ENCODE measurements around the gene C17orf107. TPM values are rescaled to one million over a fixed set of nuclear protein-coding genes. Genes with fewer than 3 reads are reported as not detected.

Gene C17orf107
- total and polyA plus RNA-seq, 2 of the 13 experiments (the other 11 are each of a cell fraction or from before 2014, with no cell fraction given) = 0.20 to 0.59 TPM

DNA sequence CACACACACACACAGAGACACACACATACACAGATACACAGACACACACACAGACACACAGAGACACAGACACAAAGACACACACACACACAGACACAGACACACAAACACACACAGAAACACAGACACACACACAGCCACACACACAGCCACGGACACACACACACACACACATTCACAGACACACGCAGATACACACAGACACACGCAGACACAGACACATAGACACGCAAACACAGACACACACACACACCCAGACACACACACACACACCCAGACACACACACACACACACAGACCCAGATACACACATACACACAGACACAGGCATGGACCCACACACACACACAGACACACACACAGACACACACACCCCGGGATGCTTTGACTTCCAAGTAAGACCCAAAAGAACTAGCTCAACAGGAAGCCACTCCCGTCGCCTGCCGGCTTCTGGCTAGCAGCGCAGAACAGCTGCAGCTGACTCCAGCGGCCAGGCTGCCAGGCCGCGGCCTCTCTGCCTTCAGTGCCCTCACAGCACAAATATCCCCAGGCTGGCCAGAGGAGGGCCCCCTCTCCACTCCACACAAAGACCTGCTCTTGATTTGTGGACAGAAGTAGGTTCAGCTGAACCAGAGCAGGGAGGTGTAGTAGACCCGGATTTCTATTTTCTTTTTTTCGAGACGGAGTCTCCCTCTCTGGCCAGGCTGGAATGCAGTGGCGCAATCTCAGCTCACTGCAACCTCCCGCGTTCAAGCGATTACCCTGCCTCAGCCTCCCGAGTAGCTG, 9.6 kb downstream of the C17orf107 start (continued):
- no peak for TF ChIP-seq ZNF878 (CRISPR knock-in tag; IDR thresholded peaks at IDR 0.05)
- TF ChIP-seq, protein P1, sequence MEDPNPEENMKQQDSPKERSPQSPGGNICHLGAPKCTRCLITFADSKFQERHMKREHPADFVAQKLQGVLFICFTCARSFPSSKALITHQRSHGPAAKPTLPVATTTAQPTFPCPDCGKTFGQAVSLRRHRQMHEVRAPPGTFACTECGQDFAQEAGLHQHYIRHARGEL (CRISPR knock-in tag; IDR thresholded peaks at IDR 0.05) = no peak
- no peak for TF ChIP-seq MATR3 (CRISPR knock-in tag; IDR thresholded peaks at IDR 0.05)
- TF ChIP-seq KDM3A (CRISPR knock-in tag; IDR thresholded peaks at IDR 0.05; ENCODE audit: low read depth) = 0 out of 2 replicates have a peak, but pooled peaks have one; percentile 63
- TF ChIP-seq, protein P2, sequence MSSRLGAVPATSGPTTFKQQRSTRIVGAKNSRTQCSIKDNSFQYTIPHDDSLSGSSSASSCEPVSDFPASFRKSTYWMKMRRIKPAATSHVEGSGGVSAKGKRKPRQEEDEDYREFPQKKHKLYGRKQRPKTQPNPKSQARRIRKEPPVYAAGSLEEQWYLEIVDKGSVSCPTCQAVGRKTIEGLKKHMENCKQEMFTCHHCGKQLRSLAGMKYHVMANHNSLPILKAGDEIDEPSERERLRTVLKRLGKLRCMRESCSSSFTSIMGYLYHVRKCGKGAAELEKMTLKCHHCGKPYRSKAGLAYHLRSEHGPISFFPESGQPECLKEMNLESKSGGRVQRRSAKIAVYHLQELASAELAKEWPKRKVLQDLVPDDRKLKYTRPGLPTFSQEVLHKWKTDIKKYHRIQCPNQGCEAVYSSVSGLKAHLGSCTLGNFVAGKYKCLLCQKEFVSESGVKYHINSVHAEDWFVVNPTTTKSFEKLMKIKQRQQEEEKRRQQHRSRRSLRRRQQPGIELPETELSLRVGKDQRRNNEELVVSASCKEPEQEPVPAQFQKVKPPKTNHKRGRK (CRISPR knock-in tag; IDR thresholded peaks at IDR 0.05) = 0 out of 2 replicates have a peak, but pooled peaks have one; percentile 56
- no peak for TF ChIP-seq CBX5 (CRISPR knock-in tag; IDR thresholded peaks at IDR 0.05; ENCODE audit: borderline replicate concordance)
- TF ChIP-seq SYNCRIP (IDR thresholded peaks at IDR 0.05; ENCODE audit: insufficient read depth, low read depth, low read length) = no peak
- TF ChIP-seq ESRRA (CRISPR knock-in tag; IDR thresholded peaks at IDR 0.05; ENCODE audit: low read depth) = peak; percentile 30; the same call in 1 of the 2 replicates
- no peak for TF ChIP-seq ZNF335 (CRISPR knock-in tag; IDR thresholded peaks at IDR 0.05)
- TF ChIP-seq, protein P3, sequence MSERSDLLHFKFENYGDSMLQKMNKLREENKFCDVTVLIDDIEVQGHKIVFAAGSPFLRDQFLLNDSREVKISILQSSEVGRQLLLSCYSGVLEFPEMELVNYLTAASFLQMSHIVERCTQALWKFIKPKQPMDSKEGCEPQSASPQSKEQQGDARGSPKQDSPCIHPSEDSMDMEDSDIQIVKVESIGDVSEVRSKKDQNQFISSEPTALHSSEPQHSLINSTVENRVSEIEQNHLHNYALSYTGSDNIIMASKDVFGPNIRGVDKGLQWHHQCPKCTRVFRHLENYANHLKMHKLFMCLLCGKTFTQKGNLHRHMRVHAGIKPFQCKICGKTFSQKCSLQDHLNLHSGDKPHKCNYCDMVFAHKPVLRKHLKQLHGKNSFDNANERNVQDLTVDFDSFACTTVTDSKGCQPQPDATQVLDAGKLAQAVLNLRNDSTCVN (CRISPR knock-in tag; IDR thresholded peaks at IDR 0.05; ENCODE audit: borderline replicate concordance) = 0 out of 2 replicates have a peak, but pooled peaks have one; percentile 20
- TF ChIP-seq SRY (CRISPR knock-in tag; IDR thresholded peaks at IDR 0.05) = 0 out of 2 replicates have a peak, but pooled peaks have one; percentile 11
- no peak for TF ChIP-seq JARID2 (CRISPR knock-in tag; IDR thresholded peaks at IDR 0.05; ENCODE audit: insufficient replicate concordance)
- TF ChIP-seq ZC3H13 (CRISPR knock-in tag; IDR thresholded peaks at IDR 0.05) = no peak; the same call in 1 of the 2 replicates
- TF ChIP-seq HHEX (CRISPR knock-in tag; IDR thresholded peaks at IDR 0.05) = no peak
- TF ChIP-seq, protein P4, sequence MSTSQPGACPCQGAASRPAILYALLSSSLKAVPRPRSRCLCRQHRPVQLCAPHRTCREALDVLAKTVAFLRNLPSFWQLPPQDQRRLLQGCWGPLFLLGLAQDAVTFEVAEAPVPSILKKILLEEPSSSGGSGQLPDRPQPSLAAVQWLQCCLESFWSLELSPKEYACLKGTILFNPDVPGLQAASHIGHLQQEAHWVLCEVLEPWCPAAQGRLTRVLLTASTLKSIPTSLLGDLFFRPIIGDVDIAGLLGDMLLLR (CRISPR knock-in tag; IDR thresholded peaks at IDR 0.05) = no peak
- peak; percentile 64 for TF ChIP-seq KAT8 (CRISPR knock-in tag; IDR thresholded peaks at IDR 0.05)
- no peak; the same call in 1 of the 2 replicates for TF ChIP-seq ZNF547 (CRISPR knock-in tag; IDR thresholded peaks at IDR 0.05)
- no peak for TF ChIP-seq SIN3B (IDR thresholded peaks at IDR 0.05; ENCODE audit: low read length)
- 0 out of 2 replicates have a peak, but pooled peaks have one; percentile 26 for TF ChIP-seq ZNF839 (CRISPR knock-in tag; IDR thresholded peaks at IDR 0.05; ENCODE audit: borderline replicate concordance)
- TF ChIP-seq GTF2F1 (IDR thresholded peaks at IDR 0.05; ENCODE audit: low read length) = no peak
- no peak for TF ChIP-seq GFI1 (CRISPR knock-in tag; IDR thresholded peaks at IDR 0.05; ENCODE audit: borderline replicate concordance)
- no peak for TF ChIP-seq ZNF101 (CRISPR knock-in tag; IDR thresholded peaks at IDR 0.05; ENCODE audit: borderline replicate concordance, low read depth)
- TF ChIP-seq, protein P5, sequence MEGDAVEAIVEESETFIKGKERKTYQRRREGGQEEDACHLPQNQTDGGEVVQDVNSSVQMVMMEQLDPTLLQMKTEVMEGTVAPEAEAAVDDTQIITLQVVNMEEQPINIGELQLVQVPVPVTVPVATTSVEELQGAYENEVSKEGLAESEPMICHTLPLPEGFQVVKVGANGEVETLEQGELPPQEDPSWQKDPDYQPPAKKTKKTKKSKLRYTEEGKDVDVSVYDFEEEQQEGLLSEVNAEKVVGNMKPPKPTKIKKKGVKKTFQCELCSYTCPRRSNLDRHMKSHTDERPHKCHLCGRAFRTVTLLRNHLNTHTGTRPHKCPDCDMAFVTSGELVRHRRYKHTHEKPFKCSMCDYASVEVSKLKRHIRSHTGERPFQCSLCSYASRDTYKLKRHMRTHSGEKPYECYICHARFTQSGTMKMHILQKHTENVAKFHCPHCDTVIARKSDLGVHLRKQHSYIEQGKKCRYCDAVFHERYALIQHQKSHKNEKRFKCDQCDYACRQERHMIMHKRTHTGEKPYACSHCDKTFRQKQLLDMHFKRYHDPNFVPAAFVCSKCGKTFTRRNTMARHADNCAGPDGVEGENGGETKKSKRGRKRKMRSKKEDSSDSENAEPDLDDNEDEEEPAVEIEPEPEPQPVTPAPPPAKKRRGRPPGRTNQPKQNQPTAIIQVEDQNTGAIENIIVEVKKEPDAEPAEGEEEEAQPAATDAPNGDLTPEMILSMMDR (CRISPR knock-in tag; IDR thresholded peaks at IDR 0.05) = peak; percentile 96

Data from HepG2 (cell line).